Measurements from ENCODE around the gene SMAD3.

DNA sequence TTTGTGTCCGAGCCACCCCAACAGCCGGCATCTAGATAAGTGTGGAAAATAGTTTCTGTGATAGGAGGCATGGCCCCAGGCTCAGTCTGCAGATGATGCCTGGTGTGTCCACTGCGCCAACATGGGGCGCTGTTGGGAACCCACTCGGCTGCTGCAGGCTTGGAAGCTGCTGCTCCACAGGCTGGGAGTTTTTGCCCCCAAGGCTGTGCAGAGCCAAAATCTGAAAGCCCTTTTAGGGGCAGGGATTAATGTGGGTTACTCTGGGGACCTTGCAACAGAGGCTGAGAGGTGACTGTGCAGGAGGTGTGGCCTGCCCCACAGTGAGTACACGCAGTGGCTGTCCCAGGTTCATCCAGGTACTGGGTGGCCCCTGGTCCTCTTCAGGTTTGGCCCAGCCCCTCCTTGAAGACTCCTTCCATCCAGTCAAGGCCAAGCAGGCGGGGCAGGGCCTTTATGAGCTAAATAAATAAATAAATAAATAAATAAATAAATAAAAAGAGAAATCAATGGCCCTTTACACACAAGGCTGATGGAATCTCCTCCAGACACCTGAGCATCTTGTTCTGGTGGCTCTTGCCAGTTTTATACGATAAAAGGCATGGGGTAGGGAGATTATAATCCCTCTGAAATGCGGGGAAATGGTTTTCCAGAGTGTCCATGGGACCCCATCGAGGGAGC lies 115.3 kb downstream of the SMAD3 start:
- TF ChIP-seq FOXA1 (IDR thresholded peaks at IDR 0.05): no peak
- TF ChIP-seq, protein P1, sequence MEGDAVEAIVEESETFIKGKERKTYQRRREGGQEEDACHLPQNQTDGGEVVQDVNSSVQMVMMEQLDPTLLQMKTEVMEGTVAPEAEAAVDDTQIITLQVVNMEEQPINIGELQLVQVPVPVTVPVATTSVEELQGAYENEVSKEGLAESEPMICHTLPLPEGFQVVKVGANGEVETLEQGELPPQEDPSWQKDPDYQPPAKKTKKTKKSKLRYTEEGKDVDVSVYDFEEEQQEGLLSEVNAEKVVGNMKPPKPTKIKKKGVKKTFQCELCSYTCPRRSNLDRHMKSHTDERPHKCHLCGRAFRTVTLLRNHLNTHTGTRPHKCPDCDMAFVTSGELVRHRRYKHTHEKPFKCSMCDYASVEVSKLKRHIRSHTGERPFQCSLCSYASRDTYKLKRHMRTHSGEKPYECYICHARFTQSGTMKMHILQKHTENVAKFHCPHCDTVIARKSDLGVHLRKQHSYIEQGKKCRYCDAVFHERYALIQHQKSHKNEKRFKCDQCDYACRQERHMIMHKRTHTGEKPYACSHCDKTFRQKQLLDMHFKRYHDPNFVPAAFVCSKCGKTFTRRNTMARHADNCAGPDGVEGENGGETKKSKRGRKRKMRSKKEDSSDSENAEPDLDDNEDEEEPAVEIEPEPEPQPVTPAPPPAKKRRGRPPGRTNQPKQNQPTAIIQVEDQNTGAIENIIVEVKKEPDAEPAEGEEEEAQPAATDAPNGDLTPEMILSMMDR (IDR thresholded peaks at IDR 0.05; ENCODE audit: low read depth, low read length, missing input control): no peak
- TF ChIP-seq, protein P2, sequence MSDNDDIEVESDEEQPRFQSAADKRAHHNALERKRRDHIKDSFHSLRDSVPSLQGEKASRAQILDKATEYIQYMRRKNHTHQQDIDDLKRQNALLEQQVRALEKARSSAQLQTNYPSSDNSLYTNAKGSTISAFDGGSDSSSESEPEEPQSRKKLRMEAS (IDR thresholded peaks at IDR 0.05): no peak
- TF ChIP-seq GABPA (IDR thresholded peaks at IDR 0.05 in 1 of 2, conservative IDR thresholded peaks at IDR 0.05 in 1 of 2): no peak
- TF ChIP-seq, protein P3, sequence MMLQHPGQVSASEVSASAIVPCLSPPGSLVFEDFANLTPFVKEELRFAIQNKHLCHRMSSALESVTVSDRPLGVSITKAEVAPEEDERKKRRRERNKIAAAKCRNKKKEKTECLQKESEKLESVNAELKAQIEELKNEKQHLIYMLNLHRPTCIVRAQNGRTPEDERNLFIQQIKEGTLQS (IDR thresholded peaks at IDR 0.05): no peak
- TF ChIP-seq, protein P4, sequence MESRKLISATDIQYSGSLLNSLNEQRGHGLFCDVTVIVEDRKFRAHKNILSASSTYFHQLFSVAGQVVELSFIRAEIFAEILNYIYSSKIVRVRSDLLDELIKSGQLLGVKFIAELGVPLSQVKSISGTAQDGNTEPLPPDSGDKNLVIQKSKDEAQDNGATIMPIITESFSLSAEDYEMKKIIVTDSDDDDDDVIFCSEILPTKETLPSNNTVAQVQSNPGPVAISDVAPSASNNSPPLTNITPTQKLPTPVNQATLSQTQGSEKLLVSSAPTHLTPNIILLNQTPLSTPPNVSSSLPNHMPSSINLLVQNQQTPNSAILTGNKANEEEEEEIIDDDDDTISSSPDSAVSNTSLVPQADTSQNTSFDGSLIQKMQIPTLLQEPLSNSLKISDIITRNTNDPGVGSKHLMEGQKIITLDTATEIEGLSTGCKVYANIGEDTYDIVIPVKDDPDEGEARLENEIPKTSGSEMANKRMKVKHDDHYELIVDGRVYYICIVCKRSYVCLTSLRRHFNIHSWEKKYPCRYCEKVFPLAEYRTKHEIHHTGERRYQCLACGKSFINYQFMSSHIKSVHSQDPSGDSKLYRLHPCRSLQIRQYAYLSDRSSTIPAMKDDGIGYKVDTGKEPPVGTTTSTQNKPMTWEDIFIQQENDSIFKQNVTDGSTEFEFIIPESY (IDR thresholded peaks at IDR 0.05): no peak
- TF ChIP-seq RXRA (IDR thresholded peaks at IDR 0.05): no peak
- TF ChIP-seq RAD21 (IDR thresholded peaks at IDR 0.05): no peak
- TF ChIP-seq TAF1 (conservative IDR thresholded peaks at IDR 0.05): no peak
- TF ChIP-seq HNF4A (conservative IDR thresholded peaks at IDR 0.05): no peak
- TF ChIP-seq, protein P5, sequence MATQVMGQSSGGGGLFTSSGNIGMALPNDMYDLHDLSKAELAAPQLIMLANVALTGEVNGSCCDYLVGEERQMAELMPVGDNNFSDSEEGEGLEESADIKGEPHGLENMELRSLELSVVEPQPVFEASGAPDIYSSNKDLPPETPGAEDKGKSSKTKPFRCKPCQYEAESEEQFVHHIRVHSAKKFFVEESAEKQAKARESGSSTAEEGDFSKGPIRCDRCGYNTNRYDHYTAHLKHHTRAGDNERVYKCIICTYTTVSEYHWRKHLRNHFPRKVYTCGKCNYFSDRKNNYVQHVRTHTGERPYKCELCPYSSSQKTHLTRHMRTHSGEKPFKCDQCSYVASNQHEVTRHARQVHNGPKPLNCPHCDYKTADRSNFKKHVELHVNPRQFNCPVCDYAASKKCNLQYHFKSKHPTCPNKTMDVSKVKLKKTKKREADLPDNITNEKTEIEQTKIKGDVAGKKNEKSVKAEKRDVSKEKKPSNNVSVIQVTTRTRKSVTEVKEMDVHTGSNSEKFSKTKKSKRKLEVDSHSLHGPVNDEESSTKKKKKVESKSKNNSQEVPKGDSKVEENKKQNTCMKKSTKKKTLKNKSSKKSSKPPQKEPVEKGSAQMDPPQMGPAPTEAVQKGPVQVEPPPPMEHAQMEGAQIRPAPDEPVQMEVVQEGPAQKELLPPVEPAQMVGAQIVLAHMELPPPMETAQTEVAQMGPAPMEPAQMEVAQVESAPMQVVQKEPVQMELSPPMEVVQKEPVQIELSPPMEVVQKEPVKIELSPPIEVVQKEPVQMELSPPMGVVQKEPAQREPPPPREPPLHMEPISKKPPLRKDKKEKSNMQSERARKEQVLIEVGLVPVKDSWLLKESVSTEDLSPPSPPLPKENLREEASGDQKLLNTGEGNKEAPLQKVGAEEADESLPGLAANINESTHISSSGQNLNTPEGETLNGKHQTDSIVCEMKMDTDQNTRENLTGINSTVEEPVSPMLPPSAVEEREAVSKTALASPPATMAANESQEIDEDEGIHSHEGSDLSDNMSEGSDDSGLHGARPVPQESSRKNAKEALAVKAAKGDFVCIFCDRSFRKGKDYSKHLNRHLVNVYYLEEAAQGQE (IDR thresholded peaks at IDR 0.05): no peak
- no peak for TF ChIP-seq YY1 (IDR thresholded peaks at IDR 0.05)
- no peak for TF ChIP-seq EGR1 (IDR thresholded peaks at IDR 0.05; ENCODE audit: low read depth in 2 of 2)

Measured in liver (tissue), 3 donors.